ENCODE measurements around the gene LSM11. TPM values are rescaled to one million over a fixed set of nuclear protein-coding genes. Genes with fewer than 3 reads are reported as not detected.

Gene LSM11
- total RNA-seq, 1 donor from 2014 or later = 3.0 TPM

DNA sequence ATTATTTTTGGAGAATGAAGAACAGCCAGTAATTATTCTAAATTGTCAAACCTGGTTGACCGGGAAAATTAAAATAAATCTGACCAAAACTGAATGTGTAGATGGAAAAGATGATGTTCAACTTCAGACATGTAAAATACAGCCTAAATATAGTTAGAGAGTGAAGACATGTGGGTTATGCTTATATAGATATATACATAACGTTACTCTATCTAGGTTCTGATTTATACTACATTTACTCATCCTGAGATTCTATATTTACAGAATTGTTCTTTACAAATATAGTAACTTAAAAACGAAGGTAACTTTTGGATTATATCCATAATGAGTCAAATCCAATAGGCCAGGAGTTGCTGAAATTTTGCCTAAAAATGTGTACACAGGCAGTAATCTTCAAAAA is 33.1 kb upstream of the LSM11 start:
- Histone ChIP-seq H3K27me3 (no peaks in the 10 kb centered on the region), H3K4me1 (no peaks in the 10 kb centered on the region), H3K36me3 (no peaks in the 10 kb centered on the region), H3K9me3 (no peaks in the 10 kb centered on the region), H3K4me3 (no peak overlapping the region), H3K27ac (no peak overlapping the region)
- DNase-seq (no peak), ATAC-seq (no peak)
- intact Hi-C loops (cut with DNase I) = no loop called here
- TF ChIP-seq, protein P1, sequence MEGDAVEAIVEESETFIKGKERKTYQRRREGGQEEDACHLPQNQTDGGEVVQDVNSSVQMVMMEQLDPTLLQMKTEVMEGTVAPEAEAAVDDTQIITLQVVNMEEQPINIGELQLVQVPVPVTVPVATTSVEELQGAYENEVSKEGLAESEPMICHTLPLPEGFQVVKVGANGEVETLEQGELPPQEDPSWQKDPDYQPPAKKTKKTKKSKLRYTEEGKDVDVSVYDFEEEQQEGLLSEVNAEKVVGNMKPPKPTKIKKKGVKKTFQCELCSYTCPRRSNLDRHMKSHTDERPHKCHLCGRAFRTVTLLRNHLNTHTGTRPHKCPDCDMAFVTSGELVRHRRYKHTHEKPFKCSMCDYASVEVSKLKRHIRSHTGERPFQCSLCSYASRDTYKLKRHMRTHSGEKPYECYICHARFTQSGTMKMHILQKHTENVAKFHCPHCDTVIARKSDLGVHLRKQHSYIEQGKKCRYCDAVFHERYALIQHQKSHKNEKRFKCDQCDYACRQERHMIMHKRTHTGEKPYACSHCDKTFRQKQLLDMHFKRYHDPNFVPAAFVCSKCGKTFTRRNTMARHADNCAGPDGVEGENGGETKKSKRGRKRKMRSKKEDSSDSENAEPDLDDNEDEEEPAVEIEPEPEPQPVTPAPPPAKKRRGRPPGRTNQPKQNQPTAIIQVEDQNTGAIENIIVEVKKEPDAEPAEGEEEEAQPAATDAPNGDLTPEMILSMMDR (IDR thresholded peaks at IDR 0.05) = no peak

DNA sequence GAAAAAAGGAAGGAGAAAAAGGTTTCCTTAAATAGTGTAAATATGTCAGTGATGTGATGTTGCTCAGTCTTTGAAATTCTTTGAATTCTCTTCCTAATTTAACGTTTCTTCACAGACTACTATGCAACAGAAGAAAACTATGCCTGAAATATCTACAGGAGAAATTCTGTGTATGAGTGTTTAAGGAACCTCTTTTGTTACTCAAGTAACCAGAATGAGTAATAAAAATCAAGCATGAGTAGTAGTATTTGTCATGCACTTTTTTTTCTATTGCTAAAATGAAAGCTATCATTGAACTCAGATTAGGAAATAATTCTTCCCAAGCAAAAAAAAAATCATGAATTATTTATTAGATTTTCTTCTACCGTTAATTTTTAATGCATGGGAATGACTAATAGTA is 32.6 kb upstream of the LSM11 start:
- Histone ChIP-seq H3K4me3 (no peak overlapping the region), H3K27me3 (no peaks in the 10 kb centered on the region), H3K27ac (no peak overlapping the region), H3K36me3 (no peaks in the 10 kb centered on the region), H3K9me3 (no peaks in the 10 kb centered on the region), H3K4me1 (no peaks in the 10 kb centered on the region)
- intact Hi-C loops (cut with DNase I) = no loop called here
- ATAC-seq (no peak), DNase-seq (no peak)
- TF ChIP-seq, protein P1 (IDR thresholded peaks at IDR 0.05) = no peak

DNA sequence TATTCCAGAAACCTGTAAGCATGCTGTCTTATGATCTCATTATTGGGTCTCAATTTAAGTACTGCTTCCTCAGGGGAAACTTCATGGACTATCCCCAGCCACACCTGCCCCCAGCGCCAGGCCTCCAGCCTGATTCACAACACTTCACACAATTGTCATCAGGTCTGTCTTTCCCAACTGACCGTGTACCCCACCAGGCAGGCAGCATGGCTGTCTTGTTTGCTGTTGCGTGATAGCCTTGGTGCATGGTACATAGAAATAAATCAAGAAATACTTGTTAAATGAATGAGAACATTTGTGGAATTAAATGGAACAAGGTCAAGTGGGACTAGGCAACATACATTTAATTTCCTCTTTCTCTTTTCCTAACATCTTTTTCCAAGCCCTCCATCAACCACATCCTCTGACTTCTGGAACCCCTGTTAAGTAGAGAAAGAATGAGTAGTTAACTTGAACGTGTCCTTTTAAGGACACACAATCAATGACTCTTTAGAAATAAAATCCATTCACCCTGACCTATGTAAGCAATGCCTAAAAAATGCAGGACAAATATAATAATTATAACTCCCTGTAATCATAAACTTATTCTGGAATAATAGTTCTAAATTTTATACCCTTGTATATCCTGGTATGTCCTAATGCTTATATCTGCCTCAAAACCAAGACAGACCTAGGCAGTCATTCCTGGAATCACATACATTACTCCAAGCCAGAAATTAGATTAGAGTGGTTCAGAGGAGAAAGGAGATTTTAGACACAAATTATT is 29.5 kb upstream of the LSM11 start:
- Histone ChIP-seq H3K4me3 (no peak overlapping the region), H3K27ac (no peak overlapping the region), H3K4me1 (peaks cover 7% of the 10 kb centered on the region), H3K27me3 (no peaks in the 10 kb centered on the region), H3K9me3 (no peaks in the 10 kb centered on the region), H3K36me3 (no peaks in the 10 kb centered on the region)
- ATAC-seq = no peak
- TF ChIP-seq, protein P1 (IDR thresholded peaks at IDR 0.05) = no peak
- intact Hi-C loops (cut with DNase I) = no loop called here
- DNase-seq = no peak

DNA sequence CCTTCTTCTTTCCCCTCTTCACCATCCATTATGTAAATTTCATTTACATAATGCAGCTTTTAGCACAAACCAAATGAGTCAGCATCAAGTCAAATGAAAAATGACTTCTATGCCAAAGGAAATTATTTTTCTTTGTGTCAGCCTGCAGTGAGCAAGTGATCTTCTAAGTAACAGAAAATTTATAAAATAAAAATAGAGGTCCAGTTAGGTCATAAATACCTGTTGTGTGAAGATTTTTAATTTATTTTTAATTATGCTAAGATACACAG is 29.0 kb upstream of the LSM11 start:
- ATAC-seq (no peak), DNase-seq (no peak)
- intact Hi-C loops (cut with DNase I) = no loop called here
- Histone ChIP-seq H3K9me3 (no peaks in the 10 kb centered on the region), H3K4me3 (no peak overlapping the region), H3K27me3 (no peaks in the 10 kb centered on the region), H3K4me1 (peaks cover 7% of the 10 kb centered on the region), H3K27ac (no peak overlapping the region), H3K36me3 (no peaks in the 10 kb centered on the region)
- TF ChIP-seq, protein P1 (IDR thresholded peaks at IDR 0.05) = no peak

DNA sequence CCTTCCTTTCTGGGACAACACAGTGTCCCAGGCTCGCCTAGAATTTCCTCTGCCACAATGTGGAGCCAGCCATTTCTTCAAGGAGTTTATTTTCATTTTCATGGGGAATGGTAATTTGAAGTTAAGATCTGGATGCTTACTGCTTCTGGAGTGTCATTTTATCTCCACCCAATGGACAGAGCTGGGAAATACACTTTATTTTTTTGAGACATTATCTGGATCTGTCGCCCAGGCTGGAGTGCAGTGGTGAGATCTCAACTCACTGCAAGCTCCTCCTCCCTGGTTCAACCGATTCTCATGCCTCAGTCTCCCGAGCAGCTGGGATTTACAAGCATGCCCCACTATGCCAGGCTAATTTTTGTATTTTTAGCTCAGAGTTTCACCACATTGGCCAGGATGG is 25.0 kb upstream of the LSM11 start:
- ATAC-seq (peak; percentile 73), DNase-seq (no peak)
- peaks cover 7% of the 10 kb centered on the region for H3K4me1 ChIP-seq
- H3K4me3 ChIP-seq = no peak overlapping the region
- H3K9me3 ChIP-seq = no peaks in the 10 kb centered on the region
- TF ChIP-seq, protein P1 (IDR thresholded peaks at IDR 0.05) = peak; percentile 59
- H3K27ac ChIP-seq = peak overlapping the region; percentile 13
- no peaks in the 10 kb centered on the region for H3K27me3 ChIP-seq
- intact Hi-C loops (cut with DNase I) = loop anchor here (5.0 kb wide), 1 partner anchor 286 kb away; no protein-coding TSS in a partner anchor
- no peaks in the 10 kb centered on the region for H3K36me3 ChIP-seq

DNA sequence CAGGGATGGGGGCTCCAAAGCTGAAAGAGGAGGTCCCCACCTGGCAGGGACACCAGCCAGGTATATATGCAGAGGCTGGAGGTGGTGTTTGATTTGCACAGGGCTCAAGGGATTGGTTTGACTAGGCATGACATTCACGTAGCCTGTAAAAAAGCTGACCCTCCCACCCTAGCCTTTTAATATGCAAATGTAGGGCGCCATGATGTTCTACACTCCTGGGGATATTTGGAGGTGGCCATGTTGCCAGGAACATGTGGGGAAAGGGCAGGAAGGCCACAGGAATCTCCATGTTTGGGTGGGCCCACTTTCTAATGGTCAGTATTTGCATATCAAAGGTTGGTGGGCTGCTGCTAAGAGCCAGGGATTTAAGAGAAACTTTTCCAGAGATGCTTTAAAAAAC is 24.3 kb upstream of the LSM11 start:
- Histone ChIP-seq H3K4me1 (peaks cover 7% of the 10 kb centered on the region), H3K27ac (no peak overlapping the region), H3K27me3 (no peaks in the 10 kb centered on the region), H3K4me3 (no peak overlapping the region), H3K9me3 (no peaks in the 10 kb centered on the region), H3K36me3 (no peaks in the 10 kb centered on the region)
- ATAC-seq = no peak
- DNase-seq = no peak
- intact Hi-C loops (cut with DNase I) = loop anchor here (5.0 kb wide), 1 partner anchor 287 kb away; no protein-coding TSS in a partner anchor
- TF ChIP-seq, protein P1 (IDR thresholded peaks at IDR 0.05) = no peak
